HepG2 (cell line): ENCODE results near the gene PPP1R12A. TPM values are rescaled to one million over a fixed set of nuclear protein-coding genes. Genes with fewer than 3 reads are reported as not detected.

Experiments
- ASH2L ChIP-seq: fragments of 300-600, 200-600 bp; sonication (generic); IDR thresholded peaks from 2 replicates; pipeline ENCODE4 v1.7.0; 2017; ENCODE audit warnings: low read depth, mild to moderate bottlenecking, moderate library complexity, mixed read lengths, low read length; ENCODE audit not compliant: insufficient read length
- CSRNP2 ChIP-seq: sonication (generic); formaldehyde crosslinking; conservative IDR thresholded peaks from 2 replicates; pipeline ENCODE4 v1.8.0; 2022; ENCODE audit warnings: low read depth, missing genetic modification reagents
- DNMT1 ChIP-seq: sonication (generic); formaldehyde crosslinking; IDR thresholded peaks from 2 replicates; pipeline ENCODE4 v1.5.1; 2020; ENCODE audit warnings: mild to moderate bottlenecking, missing genetic modification reagents
- EP300 ChIP-seq, 3 experiments: sonication (generic) in 1 of 3; formaldehyde crosslinking in 1 of 3; IDR thresholded peaks; 2 replicates each; pipeline versions ENCODE4 v1.5.1 to v1.6.1; 2011 to 2020; ENCODE audit warnings: low read depth in 2 of 3, low read length in 2 of 3, borderline replicate concordance in 1 of 3, improper control_type of control experiment in 1 of 3, mild to moderate bottlenecking in 1 of 3, missing genetic modification reagents in 1 of 3, moderate library complexity in 1 of 3
- FOSL1 ChIP-seq: sonication (generic); formaldehyde crosslinking; IDR thresholded peaks from 2 replicates; pipeline ENCODE4 v1.9.0; 2021; ENCODE audit warnings: missing genetic modification reagents, borderline replicate concordance
- GABPB1 ChIP-seq: IDR thresholded peaks from 2 replicates; pipeline ENCODE4 v1.6.1; 2016; ENCODE audit warnings: mild to moderate bottlenecking, missing genetic modification reagents, moderate library complexity, missing compliant biosample characterization
- NCOA2 ChIP-seq: sonication (generic); formaldehyde crosslinking; IDR thresholded peaks from 2 replicates; pipeline ENCODE4 v1.8.0; 2022; ENCODE audit warnings: inconsistent platforms
- SP2 ChIP-seq: sonication (generic); formaldehyde crosslinking; IDR thresholded peaks from 2 replicates; pipeline ENCODE4 v1.5.1; 2020; ENCODE audit warnings: mild to moderate bottlenecking, missing genetic modification reagents
- ZBTB40 ChIP-seq, 2 experiments: fragments of 450-650 bp in 1 of 2; sonication (generic) in 1 of 2; formaldehyde crosslinking in 1 of 2; IDR thresholded peaks; 2 replicates each; pipeline versions ENCODE4 v1.6.1 to v1.8.0; 2016 to 2022; ENCODE audit warnings: antibody characterized with exemption in 1 of 2, mild to moderate bottlenecking in 1 of 2, missing genetic modification reagents in 1 of 2
- ZNF207 ChIP-seq: fragments of 450-650 bp; IDR thresholded peaks from 2 replicates; pipeline ENCODE4 v1.6.1; 2016; ENCODE audit warnings: antibody characterized with exemption, borderline replicate concordance
- ZNF660 ChIP-seq: sonication (generic); formaldehyde crosslinking; IDR thresholded peaks from 2 replicates; pipeline ENCODE4 v1.5.1; 2020; ENCODE audit warnings: mild to moderate bottlenecking, low read depth, missing genetic modification reagents, borderline replicate concordance
- polyA plus RNA-seq, 8 experiments: library from polyadenylated mRNA; depleted of rRNA in 3 of 8; stranded (reverse) in 7 of 8; unstranded in 1 of 8; fragments of >200 nt; fragmentation: Illumina TruSeq in 4 of 8; extraction: Trizol in 4 of 8; gene quantifications; 2 replicates each; pipeline versions ENCODE4 v1.2.1 to v1.2.3, GENCODE V29; 2011 to 2016; ENCODE audit warnings: low read depth in 4 of 8, missing spikeins in 1 of 8, mixed read lengths in 1 of 8; ENCODE audit not compliant: insufficient read depth in 1 of 8
- total RNA-seq, 5 experiments: library from RNA; depleted of rRNA; stranded (reverse); fragments of >200 nt; fragmentation: Illumina TruSeq; extraction: Trizol; gene quantifications; 2 replicates each; pipeline ENCODE4 v1.2.3, GENCODE V29; 2016; ENCODE audit warnings: low read depth in 1 of 5
- TF ChIP-seq, protein P1 (sequence below): sonication (generic); formaldehyde crosslinking; IDR thresholded peaks from 2 replicates; pipeline ENCODE4 v1.5.1; 2020; ENCODE audit warnings: missing genetic modification reagents, mild to moderate bottlenecking, borderline replicate concordance
- TF ChIP-seq, protein P2 (sequence below): sonication (generic); formaldehyde crosslinking; IDR thresholded peaks from 2 replicates; pipeline ENCODE4 v1.5.1; 2020; ENCODE audit warnings: missing genetic modification reagents, mild to moderate bottlenecking, borderline replicate concordance

The PPP1R12A gene
- total and polyA plus RNA-seq, 2 of the 13 experiments (the other 11 are each of a cell fraction or from before 2014, with no cell fraction given): 23.8 to 50.0 TPM

GRCh38 chr12:79826267-79827128 is 108.4 kb downstream of the PPP1R12A start (continued):
- TF ChIP-seq ZBTB40 (IDR thresholded peaks at IDR 0.05) (no peak), ZBTB40 (CRISPR knock-in tag; IDR thresholded peaks at IDR 0.05) (no peak), FOSL1 (peak; percentile 43; the same call in 1 of the 2 replicates), GABPB1 (no peak), ZNF207 (no peak), ASH2L (no peak), DNMT1 (no peak), NCOA2 (CRISPR knock-in tag) (no peak), EP300 (IDR thresholded peaks at IDR 0.05; ENCODE audit: low read depth in 2 of 2, low read length in 2 of 2) (peak in 1 of 2 experiments; percentile 24; a peak in 1 of 4 replicates), EP300 (CRISPR knock-in tag; IDR thresholded peaks at IDR 0.05; ENCODE audit: borderline replicate concordance) (no peak), ZNF660 (no peak), SP2 (CRISPR knock-in tag) (no peak), CSRNP2 (CRISPR knock-in tag) (no peak)
- TF ChIP-seq, protein P1, sequence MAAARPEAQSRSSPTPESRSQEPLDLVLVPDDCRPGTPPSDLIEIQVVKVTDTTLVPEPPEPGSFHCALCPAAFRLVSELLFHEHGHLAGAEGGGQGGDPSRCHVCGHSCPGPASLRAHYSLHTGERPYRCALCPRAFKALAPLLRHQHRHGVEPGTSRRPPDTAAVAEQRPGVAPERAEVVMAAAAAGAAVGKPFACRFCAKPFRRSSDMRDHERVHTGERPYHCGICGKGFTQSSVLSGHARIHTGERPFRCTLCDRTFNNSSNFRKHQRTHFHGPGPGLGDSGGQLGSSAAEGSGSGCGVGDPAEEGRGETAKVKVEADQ (CRISPR knock-in tag): no peak
- TF ChIP-seq, protein P2, sequence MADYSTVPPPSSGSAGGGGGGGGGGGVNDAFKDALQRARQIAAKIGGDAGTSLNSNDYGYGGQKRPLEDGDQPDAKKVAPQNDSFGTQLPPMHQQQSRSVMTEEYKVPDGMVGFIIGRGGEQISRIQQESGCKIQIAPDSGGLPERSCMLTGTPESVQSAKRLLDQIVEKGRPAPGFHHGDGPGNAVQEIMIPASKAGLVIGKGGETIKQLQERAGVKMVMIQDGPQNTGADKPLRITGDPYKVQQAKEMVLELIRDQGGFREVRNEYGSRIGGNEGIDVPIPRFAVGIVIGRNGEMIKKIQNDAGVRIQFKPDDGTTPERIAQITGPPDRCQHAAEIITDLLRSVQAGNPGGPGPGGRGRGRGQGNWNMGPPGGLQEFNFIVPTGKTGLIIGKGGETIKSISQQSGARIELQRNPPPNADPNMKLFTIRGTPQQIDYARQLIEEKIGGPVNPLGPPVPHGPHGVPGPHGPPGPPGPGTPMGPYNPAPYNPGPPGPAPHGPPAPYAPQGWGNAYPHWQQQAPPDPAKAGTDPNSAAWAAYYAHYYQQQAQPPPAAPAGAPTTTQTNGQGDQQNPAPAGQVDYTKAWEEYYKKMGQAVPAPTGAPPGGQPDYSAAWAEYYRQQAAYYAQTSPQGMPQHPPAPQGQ: no peak
